ENCODE results near the gene CNPY3. TPM values are rescaled to one million over a fixed set of nuclear protein-coding genes. Genes with fewer than 3 reads are reported as not detected.

Gene CNPY3
- total and polyA plus RNA-seq, 2 of the 13 experiments (the other 11 are each of a cell fraction or from before 2014, with no cell fraction given), result 42.3 to 60.2 TPM

- TF ChIP-seq ZNF563 (CRISPR knock-in tag; IDR thresholded peaks at IDR 0.05) (peak; percentile 61), KDM2A (CRISPR knock-in tag; IDR thresholded peaks at IDR 0.05; ENCODE audit: borderline replicate concordance, low read depth) (peak; percentile 47), MED1 (CRISPR knock-in tag; IDR thresholded peaks at IDR 0.05) (peak; percentile 72), TMF1 (CRISPR knock-in tag; IDR thresholded peaks at IDR 0.05; ENCODE audit: low read depth) (peak; percentile 84), RFXAP (CRISPR knock-in tag; IDR thresholded peaks at IDR 0.05; ENCODE audit: borderline replicate concordance) (peak; percentile 100), ARID2 (CRISPR knock-in tag; IDR thresholded peaks at IDR 0.05; ENCODE audit: borderline replicate concordance) (peak; percentile 77; the same call in 1 of the 2 replicates), HCFC1 (IDR thresholded peaks at IDR 0.05; ENCODE audit: low read depth, low read length) (no peak), FOXA1 (IDR thresholded peaks at IDR 0.05) (no peak), FOXA1 (CRISPR knock-in tag; IDR thresholded peaks at IDR 0.05) (no peak), HHEX (CRISPR knock-in tag; IDR thresholded peaks at IDR 0.05) (no peak), ESRRA (CRISPR knock-in tag; IDR thresholded peaks at IDR 0.05; ENCODE audit: low read depth) (0 out of 2 replicates have a peak, but pooled peaks have one; percentile 33), ZNF562 (CRISPR knock-in tag; IDR thresholded peaks at IDR 0.05; ENCODE audit: borderline replicate concordance) (no peak), TP53 (CRISPR knock-in tag; conservative IDR thresholded peaks at IDR 0.05) (peak; percentile 90), ZHX2 (IDR thresholded peaks at IDR 0.05; ENCODE audit: low read depth) (no peak), ZHX2 (CRISPR knock-in tag; IDR thresholded peaks at IDR 0.05; ENCODE audit: borderline replicate concordance) (0 out of 2 replicates have a peak, but pooled peaks have one; percentile 49), NFE2L2 (IDR thresholded peaks at IDR 0.05; ENCODE audit: low read length) (no peak), HOXA5 (CRISPR knock-in tag; IDR thresholded peaks at IDR 0.05) (peak; percentile 77), ZNF280D (CRISPR knock-in tag; IDR thresholded peaks at IDR 0.05) (no peak)
- TF ChIP-seq, protein P1, sequence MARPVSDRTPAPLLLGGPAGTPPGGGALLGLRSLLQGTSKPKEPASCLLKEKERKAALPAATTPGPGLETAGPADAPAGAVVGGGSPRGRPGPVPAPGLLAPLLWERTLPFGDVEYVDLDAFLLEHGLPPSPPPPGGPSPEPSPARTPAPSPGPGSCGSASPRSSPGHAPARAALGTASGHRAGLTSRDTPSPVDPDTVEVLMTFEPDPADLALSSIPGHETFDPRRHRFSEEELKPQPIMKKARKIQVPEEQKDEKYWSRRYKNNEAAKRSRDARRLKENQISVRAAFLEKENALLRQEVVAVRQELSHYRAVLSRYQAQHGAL (CRISPR knock-in tag; IDR thresholded peaks at IDR 0.05; ENCODE audit: not compliant biosample characterization), result peak; percentile 54
- TF ChIP-seq, protein P2, sequence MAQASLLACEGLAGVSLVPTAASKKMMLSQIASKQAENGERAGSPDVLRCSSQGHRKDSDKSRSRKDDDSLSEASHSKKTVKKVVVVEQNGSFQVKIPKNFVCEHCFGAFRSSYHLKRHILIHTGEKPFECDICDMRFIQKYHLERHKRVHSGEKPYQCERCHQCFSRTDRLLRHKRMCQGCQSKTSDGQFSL (CRISPR knock-in tag; IDR thresholded peaks at IDR 0.05), result peak; percentile 33; the same call in 1 of the 2 replicates
Measured at GRCh38 chr6:42984001-42984923, 55.0 kb downstream of the CNPY3 start, which contains the start of gene PPP2R5D (continued).
